Stimulated activated naive CD4-positive, alpha-beta T cell (primary cell): ENCODE measurements around the gene UNC119.

Experiments
- DNase-seq, 6 experiments: peaks; one replicate each; lab custom pipeline; 2025; lab: John Stamatoyannopoulos, UW

The UNC119 gene

DNA sequence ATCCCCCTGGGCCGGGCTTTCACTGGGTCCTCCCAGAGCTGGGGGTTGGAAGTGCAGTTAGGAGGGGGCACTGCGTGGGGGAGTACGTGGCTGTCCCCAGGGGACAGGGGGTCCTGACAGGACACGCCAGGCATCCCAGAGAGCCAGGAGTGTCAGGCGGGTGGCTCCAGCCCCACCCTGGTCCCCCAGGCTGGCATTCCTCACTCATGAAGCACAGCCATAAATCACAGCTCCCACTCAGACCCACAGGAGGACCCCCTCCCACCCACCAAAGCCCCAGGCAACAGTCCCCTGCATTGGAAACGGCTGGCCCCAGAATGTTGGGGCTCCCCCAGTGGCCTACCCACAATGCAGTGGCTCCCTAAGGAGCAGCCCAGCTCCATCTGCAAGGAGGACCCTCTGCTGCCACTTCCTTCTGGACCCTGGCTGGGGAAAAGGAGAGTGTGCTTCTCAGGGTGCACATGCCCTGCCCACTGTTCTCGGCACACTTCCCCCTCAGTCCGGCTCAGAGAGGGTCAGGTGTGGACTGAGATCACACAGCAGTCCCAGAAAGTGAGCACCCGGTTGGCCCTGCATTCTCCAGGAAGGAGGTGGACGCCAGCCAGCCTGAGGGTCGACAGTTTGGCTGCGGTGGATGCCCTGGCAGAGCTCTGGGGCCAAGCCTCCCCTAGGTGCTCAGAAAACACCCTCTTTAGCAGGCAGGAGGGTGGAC lies 53.6 kb downstream of the UNC119 start:
- no peak for DNase-seq

DNA sequence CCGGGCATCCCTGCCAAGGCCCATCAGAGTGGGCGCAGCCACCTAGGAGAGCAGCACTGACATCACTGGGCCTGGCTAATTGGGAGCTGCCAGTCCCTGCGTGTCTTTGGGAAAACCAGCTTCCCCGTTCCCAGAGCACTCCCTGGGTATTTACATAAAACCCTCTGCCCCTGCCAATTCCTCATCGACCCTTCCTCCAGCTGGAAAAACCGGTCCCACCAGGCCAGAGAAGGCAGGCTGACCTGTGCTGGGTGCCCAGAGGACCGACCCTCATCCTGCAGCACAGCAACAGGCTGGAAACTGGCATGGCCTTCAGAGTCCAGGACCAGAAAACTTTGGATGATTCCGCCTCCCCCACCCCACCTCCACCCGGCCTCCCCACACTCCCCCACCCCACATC lies 54.5 kb downstream of the UNC119 start:
- DNase-seq = no peak
